DMS53 (cell line): ENCODE results near the gene RIMS1.

Experiments used
- DNase-seq: peaks from one replicate; lab custom pipeline; 2025; lab: John Stamatoyannopoulos, UW

Gene RIMS1

GRCh38 chr6:72238900-72239299 is 352.6 kb downstream of the RIMS1 start:
- DNase-seq, result peak; percentile 35

- DNase-seq, result no peak
Measured at GRCh38 chr6:72245565-72245964, 359.2 kb downstream of the RIMS1 start.

GRCh38 chr6:72246926-72247325 is 360.6 kb downstream of the RIMS1 start:
- DNase-seq, result no peak

- DNase-seq, result no peak
Measured at GRCh38 chr6:72248621-72249020, 362.3 kb downstream of the RIMS1 start.

GRCh38 chr6:72250664-72251063 is 364.3 kb downstream of the RIMS1 start:
- no peak for DNase-seq

- DNase-seq, result no peak
Measured at GRCh38 chr6:72260489-72260888, 374.1 kb downstream of the RIMS1 start.

- DNase-seq, result no peak
Measured at GRCh38 chr6:72261554-72261953, 375.2 kb downstream of the RIMS1 start.

GRCh38 chr6:72262254-72262653 is 375.9 kb downstream of the RIMS1 start:
- DNase-seq, result no peak

- DNase-seq, result no peak
Measured at GRCh38 chr6:72267470-72267869, 381.1 kb downstream of the RIMS1 start.

- DNase-seq, result peak; percentile 39
Measured at GRCh38 chr6:72271531-72271930, 385.2 kb downstream of the RIMS1 start.

GRCh38 chr6:72272958-72273357 is 386.6 kb downstream of the RIMS1 start:
- DNase-seq, result peak; percentile 12

- no peak for DNase-seq
Measured at GRCh38 chr6:72275888-72276287, 389.5 kb downstream of the RIMS1 start.

GRCh38 chr6:72282201-72282600 is 395.9 kb downstream of the RIMS1 start:
- no peak for DNase-seq

- DNase-seq, result no peak
Measured at GRCh38 chr6:72283571-72283970, 397.2 kb downstream of the RIMS1 start.

- DNase-seq, result no peak
Measured at GRCh38 chr6:72286911-72287311, 400.6 kb downstream of the RIMS1 start.

- DNase-seq, result no peak
Measured at GRCh38 chr6:72287801-72288200, 401.5 kb downstream of the RIMS1 start.

- DNase-seq, result no peak
Measured at GRCh38 chr6:72288592-72288991, 402.2 kb downstream of the RIMS1 start.

GRCh38 chr6:72290620-72291019 is 404.3 kb downstream of the RIMS1 start:
- DNase-seq, result no peak

- DNase-seq, result no peak
Measured at GRCh38 chr6:72296375-72296774, 410.0 kb downstream of the RIMS1 start.

- DNase-seq, result no peak
Measured at GRCh38 chr6:72305971-72306370, 419.6 kb downstream of the RIMS1 start.

GRCh38 chr6:72316675-72317380 is 430.5 kb downstream of the RIMS1 start:
- no peak for DNase-seq

GRCh38 chr6:72321788-72322187 is 435.4 kb downstream of the RIMS1 start:
- no peak for DNase-seq

GRCh38 chr6:72322771-72323170 is 436.4 kb downstream of the RIMS1 start:
- peak; percentile 9 for DNase-seq

GRCh38 chr6:72324591-72324990 is 438.2 kb downstream of the RIMS1 start:
- no peak for DNase-seq
